HepG2 (cell line): ENCODE results near the gene PLSCR1. TPM values are rescaled to one million over a fixed set of nuclear protein-coding genes. Genes with fewer than 3 reads are reported as not detected.
A peak's percentile ranks its signal among the peaks of the same experiment; 100 is the strongest.

ENCODE experiments used
- ATF1 ChIP-seq: IDR thresholded peaks from 2 replicates; pipeline ENCODE4 v1.6.1; 2016; ENCODE audit warnings: mild to moderate bottlenecking, control low read depth
- IRF2 ChIP-seq: IDR thresholded peaks from 2 replicates; pipeline ENCODE4 v1.6.1; 2018; ENCODE audit warnings: missing genetic modification reagents, missing compliant biosample characterization
- MEF2D ChIP-seq: sonication (generic); formaldehyde crosslinking; IDR thresholded peaks from 2 replicates; pipeline ENCODE4 v1.5.1; 2020; ENCODE audit warnings: mild to moderate bottlenecking, missing genetic modification reagents
- NFE2L2 ChIP-seq: fragments of 150-350 bp; IDR thresholded peaks from 2 replicates; pipeline ENCODE4 v1.6.1; 2014; ENCODE audit warnings: low read length
- RARA ChIP-seq: IDR thresholded peaks from 2 replicates; pipeline ENCODE4 v1.6.1; 2016; ENCODE audit warnings: missing genetic modification reagents, missing compliant biosample characterization
- SMAD1 ChIP-seq: sonication (generic); formaldehyde crosslinking; IDR thresholded peaks from 2 replicates; pipeline ENCODE4 v1.4.0; 2020; ENCODE audit warnings: missing genetic modification reagents, low read depth, mild to moderate bottlenecking, borderline replicate concordance
- SUZ12 ChIP-seq: fragments of 150-350 bp; IDR thresholded peaks from 2 replicates; pipeline ENCODE4 v1.6.1; 2014; ENCODE audit warnings: low read depth, low read length
- TRAFD1 ChIP-seq: sonication (generic); formaldehyde crosslinking; IDR thresholded peaks from 2 replicates; pipeline ENCODE4 v1.5.1; 2020; ENCODE audit warnings: missing genetic modification reagents, mild to moderate bottlenecking, borderline replicate concordance
- ZFP82 ChIP-seq: sonication (generic); formaldehyde crosslinking; IDR thresholded peaks from 2 replicates; pipeline ENCODE4 v1.5.1; 2020; ENCODE audit warnings: mild to moderate bottlenecking, missing genetic modification reagents, borderline replicate concordance
- ZNF121 ChIP-seq: sonication (generic); formaldehyde crosslinking; IDR thresholded peaks from 2 replicates; pipeline ENCODE4 v1.5.0; 2020; ENCODE audit warnings: mild to moderate bottlenecking, missing genetic modification reagents
- ZNF253 ChIP-seq: sonication (generic); formaldehyde crosslinking; IDR thresholded peaks from 2 replicates; pipeline ENCODE4 v1.8.0; 2022; ENCODE audit warnings: mild to moderate bottlenecking, missing genetic modification reagents, borderline replicate concordance
- ZNF550 ChIP-seq: sonication (generic); formaldehyde crosslinking; IDR thresholded peaks from 2 replicates; pipeline ENCODE4 v1.4.0; 2020; ENCODE audit warnings: mild to moderate bottlenecking, missing genetic modification reagents, borderline replicate concordance
- polyA plus RNA-seq, 8 experiments: library from polyadenylated mRNA; depleted of rRNA in 3 of 8; stranded (reverse) in 7 of 8; unstranded in 1 of 8; fragments of >200 nt; fragmentation: Illumina TruSeq in 4 of 8; extraction: Trizol in 4 of 8; gene quantifications; 2 replicates each; pipeline versions ENCODE4 v1.2.1 to v1.2.3, GENCODE V29; 2011 to 2016; ENCODE audit warnings: low read depth in 4 of 8, missing spikeins in 1 of 8, mixed read lengths in 1 of 8; ENCODE audit not compliant: insufficient read depth in 1 of 8
- total RNA-seq, 5 experiments: library from RNA; depleted of rRNA; stranded (reverse); fragments of >200 nt; fragmentation: Illumina TruSeq; extraction: Trizol; gene quantifications; 2 replicates each; pipeline ENCODE4 v1.2.3, GENCODE V29; 2016; ENCODE audit warnings: low read depth in 1 of 5
- TF ChIP-seq, protein P1 (sequence below): sonication (generic); formaldehyde crosslinking; IDR thresholded peaks from 2 replicates; pipeline ENCODE4 v1.5.1; 2020; ENCODE audit warnings: mild to moderate bottlenecking, missing genetic modification reagents, moderate library complexity
- TF ChIP-seq, protein P2 (sequence below): sonication (generic); formaldehyde crosslinking; IDR thresholded peaks from 2 replicates; pipeline ENCODE4 v1.4.0; 2020; ENCODE audit warnings: missing genetic modification reagents, borderline replicate concordance
- TF ChIP-seq, protein P3 (sequence below): sonication (generic); formaldehyde crosslinking; IDR thresholded peaks from 2 replicates; pipeline ENCODE4 v1.4.0; 2020; ENCODE audit warnings: missing genetic modification reagents, borderline replicate concordance

Gene PLSCR1
- total and polyA plus RNA-seq, 2 of the 13 experiments (the other 11 are each of a cell fraction or from before 2014, with no cell fraction given) = 33.8 to 34.1 TPM

GRCh38 chr3:146544002-146544928 is at the start of gene PLSCR1 (continued):
- TF ChIP-seq ZNF550 = no peak
- no peak for TF ChIP-seq ZNF253 (CRISPR knock-in tag)
- no peak for TF ChIP-seq ATF1
- TF ChIP-seq NFE2L2 = no peak
- TF ChIP-seq RARA (CRISPR knock-in tag) = no peak
- TF ChIP-seq, protein P1, sequence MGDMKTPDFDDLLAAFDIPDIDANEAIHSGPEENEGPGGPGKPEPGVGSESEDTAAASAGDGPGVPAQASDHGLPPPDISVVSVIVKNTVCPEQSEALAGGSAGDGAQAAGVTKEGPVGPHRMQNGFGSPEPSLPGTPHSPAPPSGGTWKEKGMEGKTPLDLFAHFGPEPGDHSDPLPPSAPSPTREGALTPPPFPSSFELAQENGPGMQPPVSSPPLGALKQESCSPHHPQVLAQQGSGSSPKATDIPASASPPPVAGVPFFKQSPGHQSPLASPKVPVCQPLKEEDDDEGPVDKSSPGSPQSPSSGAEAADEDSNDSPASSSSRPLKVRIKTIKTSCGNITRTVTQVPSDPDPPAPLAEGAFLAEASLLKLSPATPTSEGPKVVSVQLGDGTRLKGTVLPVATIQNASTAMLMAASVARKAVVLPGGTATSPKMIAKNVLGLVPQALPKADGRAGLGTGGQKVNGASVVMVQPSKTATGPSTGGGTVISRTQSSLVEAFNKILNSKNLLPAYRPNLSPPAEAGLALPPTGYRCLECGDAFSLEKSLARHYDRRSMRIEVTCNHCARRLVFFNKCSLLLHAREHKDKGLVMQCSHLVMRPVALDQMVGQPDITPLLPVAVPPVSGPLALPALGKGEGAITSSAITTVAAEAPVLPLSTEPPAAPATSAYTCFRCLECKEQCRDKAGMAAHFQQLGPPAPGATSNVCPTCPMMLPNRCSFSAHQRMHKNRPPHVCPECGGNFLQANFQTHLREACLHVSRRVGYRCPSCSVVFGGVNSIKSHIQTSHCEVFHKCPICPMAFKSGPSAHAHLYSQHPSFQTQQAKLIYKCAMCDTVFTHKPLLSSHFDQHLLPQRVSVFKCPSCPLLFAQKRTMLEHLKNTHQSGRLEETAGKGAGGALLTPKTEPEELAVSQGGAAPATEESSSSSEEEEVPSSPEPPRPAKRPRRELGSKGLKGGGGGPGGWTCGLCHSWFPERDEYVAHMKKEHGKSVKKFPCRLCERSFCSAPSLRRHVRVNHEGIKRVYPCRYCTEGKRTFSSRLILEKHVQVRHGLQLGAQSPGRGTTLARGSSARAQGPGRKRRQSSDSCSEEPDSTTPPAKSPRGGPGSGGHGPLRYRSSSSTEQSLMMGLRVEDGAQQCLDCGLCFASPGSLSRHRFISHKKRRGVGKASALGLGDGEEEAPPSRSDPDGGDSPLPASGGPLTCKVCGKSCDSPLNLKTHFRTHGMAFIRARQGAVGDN (CRISPR knock-in tag) = peak; percentile 90
- no peak for TF ChIP-seq ZNF121 (CRISPR knock-in tag)
- TF ChIP-seq IRF2 (CRISPR knock-in tag) = peak; percentile 89
- no peak for TF ChIP-seq ZFP82 (CRISPR knock-in tag)
- TF ChIP-seq SMAD1 (CRISPR knock-in tag) = no peak
- TF ChIP-seq SUZ12 = no peak
- no peak for TF ChIP-seq MEF2D (CRISPR knock-in tag)
- TF ChIP-seq, protein P2, sequence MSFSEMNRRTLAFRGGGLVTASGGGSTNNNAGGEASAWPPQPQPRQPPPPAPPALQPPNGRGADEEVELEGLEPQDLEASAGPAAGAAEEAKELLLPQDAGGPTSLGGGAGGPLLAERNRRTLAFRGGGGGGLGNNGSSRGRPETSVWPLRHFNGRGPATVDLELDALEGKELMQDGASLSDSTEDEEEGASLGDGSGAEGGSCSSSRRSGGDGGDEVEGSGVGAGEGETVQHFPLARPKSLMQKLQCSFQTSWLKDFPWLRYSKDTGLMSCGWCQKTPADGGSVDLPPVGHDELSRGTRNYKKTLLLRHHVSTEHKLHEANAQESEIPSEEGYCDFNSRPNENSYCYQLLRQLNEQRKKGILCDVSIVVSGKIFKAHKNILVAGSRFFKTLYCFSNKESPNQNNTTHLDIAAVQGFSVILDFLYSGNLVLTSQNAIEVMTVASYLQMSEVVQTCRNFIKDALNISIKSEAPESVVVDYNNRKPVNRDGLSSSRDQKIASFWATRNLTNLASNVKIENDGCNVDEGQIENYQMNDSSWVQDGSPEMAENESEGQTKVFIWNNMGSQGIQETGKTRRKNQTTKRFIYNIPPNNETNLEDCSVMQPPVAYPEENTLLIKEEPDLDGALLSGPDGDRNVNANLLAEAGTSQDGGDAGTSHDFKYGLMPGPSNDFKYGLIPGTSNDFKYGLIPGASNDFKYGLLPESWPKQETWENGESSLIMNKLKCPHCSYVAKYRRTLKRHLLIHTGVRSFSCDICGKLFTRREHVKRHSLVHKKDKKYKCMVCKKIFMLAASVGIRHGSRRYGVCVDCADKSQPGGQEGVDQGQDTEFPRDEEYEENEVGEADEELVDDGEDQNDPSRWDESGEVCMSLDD (CRISPR knock-in tag) = no peak
- TF ChIP-seq, protein P3, sequence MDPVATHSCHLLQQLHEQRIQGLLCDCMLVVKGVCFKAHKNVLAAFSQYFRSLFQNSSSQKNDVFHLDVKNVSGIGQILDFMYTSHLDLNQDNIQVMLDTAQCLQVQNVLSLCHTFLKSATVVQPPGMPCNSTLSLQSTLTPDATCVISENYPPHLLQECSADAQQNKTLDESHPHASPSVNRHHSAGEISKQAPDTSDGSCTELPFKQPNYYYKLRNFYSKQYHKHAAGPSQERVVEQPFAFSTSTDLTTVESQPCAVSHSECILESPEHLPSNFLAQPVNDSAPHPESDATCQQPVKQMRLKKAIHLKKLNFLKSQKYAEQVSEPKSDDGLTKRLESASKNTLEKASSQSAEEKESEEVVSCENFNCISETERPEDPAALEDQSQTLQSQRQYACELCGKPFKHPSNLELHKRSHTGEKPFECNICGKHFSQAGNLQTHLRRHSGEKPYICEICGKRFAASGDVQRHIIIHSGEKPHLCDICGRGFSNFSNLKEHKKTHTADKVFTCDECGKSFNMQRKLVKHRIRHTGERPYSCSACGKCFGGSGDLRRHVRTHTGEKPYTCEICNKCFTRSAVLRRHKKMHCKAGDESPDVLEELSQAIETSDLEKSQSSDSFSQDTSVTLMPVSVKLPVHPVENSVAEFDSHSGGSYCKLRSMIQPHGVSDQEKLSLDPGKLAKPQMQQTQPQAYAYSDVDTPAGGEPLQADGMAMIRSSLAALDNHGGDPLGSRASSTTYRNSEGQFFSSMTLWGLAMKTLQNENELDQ = no peak
- TF ChIP-seq TRAFD1 (CRISPR knock-in tag) = no peak
